Measurements from ENCODE around the gene PRSS38.
"Not testable (repeated sequence)": the region's sequence is repeated elsewhere in the genome, so short reads cannot be mapped to it uniquely, and the experiment has no call there.

Gene PRSS38

GRCh38 chr1:227846265-227846858 is 30.9 kb downstream of the PRSS38 start:
- no peak for DNase-seq

GRCh38 chr1:227847046-227847445 is 31.6 kb downstream of the PRSS38 start:
- DNase-seq: not testable (repeated sequence)

- no peak for DNase-seq
These were observed 33.0 kb downstream of the PRSS38 start for GRCh38 chr1:227848430-227848932.

- DNase-seq: no peak
These were observed 33.8 kb downstream of the PRSS38 start for GRCh38 chr1:227849251-227849650.

- DNase-seq: no peak
These were observed 38.7 kb downstream of the PRSS38 start for GRCh38 chr1:227854189-227854588.

- no peak for DNase-seq
These were observed 40.2 kb downstream of the PRSS38 start for GRCh38 chr1:227855687-227856086.

GRCh38 chr1:227856147-227856858 is 40.8 kb downstream of the PRSS38 start:
- no peak for DNase-seq

- no peak for DNase-seq
These were observed 49.4 kb downstream of the PRSS38 start for GRCh38 chr1:227864882-227865281.

GRCh38 chr1:227869279-227869842 is 53.9 kb downstream of the PRSS38 start:
- no peak for DNase-seq

- DNase-seq: peak; percentile 23
These were observed 54.4 kb downstream of the PRSS38 start for GRCh38 chr1:227869851-227870305.

- no peak for DNase-seq
These were observed 54.9 kb downstream of the PRSS38 start for GRCh38 chr1:227870366-227870765.

- DNase-seq: not testable (repeated sequence)
These were observed 56.4 kb downstream of the PRSS38 start for GRCh38 chr1:227871892-227872291.

- not testable (repeated sequence) for DNase-seq
These were observed 62.3 kb downstream of the PRSS38 start for GRCh38 chr1:227877810-227878209.

GRCh38 chr1:227880342-227880924 is 65.0 kb downstream of the PRSS38 start:
- no peak for DNase-seq

- no peak for DNase-seq
These were observed 67.6 kb downstream of the PRSS38 start for GRCh38 chr1:227883073-227883520.

- DNase-seq: no peak
These were observed 68.3 kb downstream of the PRSS38 start for GRCh38 chr1:227883641-227884301.

- no peak for DNase-seq
These were observed 69.1 kb downstream of the PRSS38 start for GRCh38 chr1:227884370-227885134.

- peak; percentile 35 for DNase-seq
These were observed 69.7 kb downstream of the PRSS38 start for GRCh38 chr1:227885135-227885647.

GRCh38 chr1:227885648-227886502 is 70.4 kb downstream of the PRSS38 start:
- DNase-seq: no peak

- DNase-seq: no peak
These were observed 71.1 kb downstream of the PRSS38 start for GRCh38 chr1:227886503-227886961.

Measured in CD4-positive, alpha-beta T cell treated with Interleukin-12 subunit alpha and Interleukin-12 subunit beta, for 1 hour (primary cell).